Measurements from ENCODE around the gene TSEN2.
A peak's percentile ranks its signal among the peaks of the same experiment; 100 is the strongest.
"Not testable (repeated sequence)": the region's sequence is repeated elsewhere in the genome, so short reads cannot be mapped to it uniquely, and the experiment has no call there.

Gene TSEN2

DNA sequence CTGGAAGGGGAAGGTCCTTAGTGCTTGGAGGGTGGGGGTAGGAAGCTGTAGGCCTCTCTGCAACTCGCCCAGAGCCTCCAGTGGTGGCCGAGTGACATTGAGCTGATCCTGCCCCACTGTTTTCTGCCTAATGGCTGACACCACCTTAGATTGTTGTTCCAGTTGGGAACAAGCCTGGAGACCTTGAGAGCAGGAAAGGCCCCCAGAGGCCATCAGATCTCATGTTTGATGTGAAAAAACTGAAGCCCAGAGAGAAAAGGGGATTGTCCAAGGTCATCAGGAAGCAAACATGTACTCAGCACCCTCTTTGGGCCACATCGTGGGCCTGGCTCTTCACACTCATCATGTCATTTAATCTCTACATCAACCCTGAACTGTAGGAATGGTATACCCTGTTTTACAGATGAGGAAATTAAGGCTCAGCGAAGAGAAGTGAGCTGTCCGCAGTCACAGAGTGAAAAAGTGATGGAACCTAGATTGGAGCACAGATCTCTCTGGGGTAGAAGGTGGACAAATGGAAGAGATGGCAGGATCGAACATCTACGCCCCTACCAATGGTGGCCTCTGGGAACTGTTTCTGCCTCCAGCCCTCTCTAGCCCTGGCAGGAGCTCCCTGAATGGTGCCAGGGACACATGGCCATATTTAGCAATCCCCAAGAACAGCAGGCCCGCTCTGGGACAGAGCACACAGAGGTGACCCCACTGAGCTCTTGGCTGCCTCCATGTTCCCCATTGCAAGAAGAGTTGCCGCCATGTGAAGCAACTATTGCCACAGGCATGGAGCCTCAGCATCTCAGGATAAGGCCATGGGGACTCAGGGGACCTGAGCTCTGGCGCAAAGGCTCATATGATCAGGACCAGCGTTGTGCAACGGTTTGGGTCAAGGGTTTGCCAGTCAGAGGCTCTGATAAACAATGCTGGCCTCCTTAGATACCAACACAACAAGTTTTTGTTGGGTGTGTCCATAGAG is 31.6 kb upstream of the TSEN2 start:
- no peak for DNase-seq

DNA sequence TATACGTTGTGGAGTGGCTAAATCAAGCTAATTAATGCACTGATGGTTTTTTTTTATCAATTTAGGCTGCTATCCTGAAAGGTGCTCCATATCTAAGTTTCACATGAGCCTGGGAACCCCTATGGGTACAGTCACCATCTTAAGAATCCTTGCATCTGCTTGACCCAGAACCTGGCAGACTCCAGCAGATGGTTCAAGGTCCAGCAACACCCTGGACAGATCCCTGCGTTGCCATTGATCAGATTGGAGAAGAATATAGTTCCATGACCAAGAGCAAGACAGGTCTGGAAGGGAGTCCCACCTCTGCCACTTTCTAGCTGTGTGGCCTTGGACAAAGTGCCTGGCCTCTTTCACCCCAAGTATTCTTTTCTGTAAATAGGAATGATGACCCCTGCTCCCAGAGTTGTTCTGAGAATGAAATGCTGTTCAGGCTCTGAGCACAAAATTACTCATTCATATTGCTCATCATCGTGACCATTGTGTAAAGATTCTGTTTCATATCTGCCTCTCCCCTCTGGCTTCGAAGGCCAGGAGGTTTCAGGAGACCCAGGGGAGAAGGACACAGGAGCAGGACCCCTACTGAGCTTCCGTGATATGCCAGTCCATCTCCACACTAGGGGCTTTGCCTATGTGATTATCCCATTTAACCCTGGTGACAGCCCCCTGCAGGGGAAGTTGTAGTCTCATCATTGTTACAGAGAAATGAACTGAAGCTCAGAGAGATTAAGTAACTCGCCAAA is 30.0 kb upstream of the TSEN2 start:
- DNase-seq: no peak

DNA sequence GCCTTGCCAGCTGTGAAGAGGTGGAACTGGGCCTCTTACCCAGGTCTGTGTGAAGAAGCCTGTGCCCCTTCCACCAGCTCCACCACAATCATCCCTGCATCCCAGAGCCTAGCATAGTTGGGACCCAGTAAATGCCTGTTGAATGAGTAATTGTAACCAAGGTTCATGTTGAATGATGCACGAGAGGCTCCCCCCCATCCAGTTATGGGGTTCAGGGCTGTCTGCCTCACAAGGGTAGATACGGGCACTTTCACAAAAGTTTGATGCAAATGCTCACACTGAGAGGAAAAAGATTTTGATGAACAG is 29.5 kb upstream of the TSEN2 start:
- no peak for DNase-seq

DNA sequence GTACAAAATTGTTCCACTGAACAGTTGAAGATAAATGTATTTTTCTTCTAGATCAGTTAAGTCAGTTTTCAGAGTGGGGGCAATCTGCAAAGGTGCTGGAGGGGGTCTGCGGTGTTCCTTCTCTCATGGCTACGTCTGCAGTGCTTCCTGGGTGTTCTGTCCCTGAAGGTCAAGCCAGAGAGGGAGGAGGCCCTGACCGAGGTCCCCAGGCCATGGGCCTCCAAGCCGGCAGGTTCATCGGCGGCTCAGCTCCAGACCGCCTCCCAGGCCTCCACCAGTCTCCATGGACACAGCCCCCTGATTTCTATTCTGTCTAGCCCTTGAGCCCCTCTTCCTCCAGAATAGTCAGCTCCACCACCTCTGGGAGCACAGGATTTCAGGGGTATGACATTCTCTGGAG is 28.5 kb upstream of the TSEN2 start:
- no peak for DNase-seq

DNA sequence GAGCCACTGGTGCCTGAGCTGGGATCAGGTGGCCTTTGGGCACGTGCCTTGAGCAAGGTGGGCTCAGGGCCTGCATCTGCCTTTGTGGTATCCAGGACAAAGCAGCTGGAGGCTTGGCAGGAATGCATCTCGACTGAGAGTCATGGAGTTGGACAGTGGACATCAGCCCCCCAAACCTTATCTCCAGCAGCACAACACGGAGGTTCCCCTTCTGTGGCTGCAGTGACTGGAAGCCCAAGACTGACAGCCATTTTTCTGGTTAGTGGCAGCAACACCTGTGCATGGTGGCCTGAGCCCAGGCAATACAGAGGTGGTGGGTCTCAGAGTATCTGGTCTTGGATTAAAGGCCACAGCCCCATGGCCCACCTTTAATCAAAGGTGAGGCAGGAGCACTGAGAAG is 27.8 kb upstream of the TSEN2 start:
- DNase-seq: no peak

DNA sequence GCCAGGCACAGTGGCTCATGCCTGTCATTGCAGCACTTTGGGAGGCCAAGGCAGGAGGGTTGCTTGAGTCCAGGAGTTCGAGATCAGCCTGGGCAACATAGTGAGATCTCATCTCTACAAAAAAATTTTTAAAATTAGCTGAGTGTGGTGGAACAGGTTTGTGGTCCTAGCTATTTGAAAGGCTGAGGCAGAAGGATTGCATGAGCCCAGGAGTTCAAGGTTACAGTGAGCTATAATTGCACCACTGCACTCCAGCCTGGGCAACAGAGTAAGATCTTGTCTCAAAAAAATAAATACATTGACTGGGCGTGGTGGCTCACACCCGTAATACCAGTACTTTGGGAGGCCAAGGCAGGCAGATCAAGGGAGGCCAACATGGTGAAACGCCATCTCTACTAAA is 26.9 kb upstream of the TSEN2 start:
- not testable (repeated sequence) for DNase-seq

DNA sequence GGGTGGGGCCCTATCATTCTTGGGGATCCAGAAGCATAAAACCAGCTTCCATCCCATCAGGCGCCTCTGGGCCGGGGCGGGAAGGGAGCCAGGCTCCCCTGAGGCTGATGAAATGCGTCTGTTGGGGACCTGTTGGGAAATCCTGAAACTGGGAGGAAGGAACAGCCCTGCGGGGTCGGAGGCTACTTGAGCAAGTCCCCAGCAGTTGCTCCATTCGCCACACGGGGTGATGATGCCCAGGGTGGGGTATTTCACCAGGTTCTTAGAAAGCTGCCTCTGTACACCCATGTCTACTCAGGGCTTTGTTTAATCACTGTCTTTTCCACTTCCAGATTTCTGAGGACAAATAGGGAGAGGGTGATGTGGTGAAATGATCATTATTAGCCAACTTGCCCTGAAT is 25.4 kb upstream of the TSEN2 start:
- DNase-seq: peak; percentile 53

DNA sequence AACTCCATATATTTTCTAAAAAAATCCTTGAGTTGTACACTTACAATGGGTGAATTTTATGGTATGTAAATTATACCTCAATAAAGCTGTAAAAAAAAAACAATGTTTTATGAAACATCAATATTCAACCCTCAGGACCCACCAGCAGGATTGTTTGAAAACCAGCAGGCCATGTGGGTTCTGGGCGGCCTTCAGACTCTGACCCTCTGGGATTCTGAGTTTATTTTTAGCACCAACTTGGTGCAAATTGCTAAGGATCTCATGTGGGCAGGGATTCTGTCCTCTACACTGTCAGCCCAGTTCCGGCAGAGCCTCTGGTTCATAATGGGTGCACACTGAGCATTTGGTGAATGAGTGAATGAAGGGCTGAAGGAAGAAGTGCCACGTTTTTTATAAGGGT is 24.2 kb upstream of the TSEN2 start:
- DNase-seq: no peak

DNA sequence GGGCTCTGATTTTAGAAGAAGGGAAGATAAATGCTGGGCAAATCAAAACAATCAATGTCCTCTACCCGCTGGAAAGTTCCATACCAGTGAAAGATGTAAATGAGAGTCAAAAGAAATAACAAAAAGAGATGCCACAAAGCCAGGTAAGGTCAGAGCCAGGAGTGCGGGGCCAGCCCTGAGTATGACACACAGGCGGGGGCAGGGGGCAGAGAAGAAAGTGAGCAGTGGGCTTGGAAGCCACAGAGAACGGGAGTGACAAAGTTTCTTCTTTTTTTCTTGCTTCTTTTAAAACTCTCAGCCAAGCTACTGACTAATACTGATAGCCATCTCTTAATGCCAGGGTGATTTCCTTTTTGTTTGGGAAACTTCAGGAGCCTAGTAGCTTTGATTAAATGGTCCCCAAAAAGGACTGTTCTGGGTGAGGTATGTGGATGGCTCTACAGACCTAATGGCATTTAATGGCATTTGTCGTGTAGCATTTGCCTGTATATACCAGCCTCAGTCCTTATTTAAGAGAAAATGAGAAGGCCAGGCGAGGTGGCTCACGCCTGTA is 23.1 kb upstream of the TSEN2 start:
- no peak for DNase-seq

DNA sequence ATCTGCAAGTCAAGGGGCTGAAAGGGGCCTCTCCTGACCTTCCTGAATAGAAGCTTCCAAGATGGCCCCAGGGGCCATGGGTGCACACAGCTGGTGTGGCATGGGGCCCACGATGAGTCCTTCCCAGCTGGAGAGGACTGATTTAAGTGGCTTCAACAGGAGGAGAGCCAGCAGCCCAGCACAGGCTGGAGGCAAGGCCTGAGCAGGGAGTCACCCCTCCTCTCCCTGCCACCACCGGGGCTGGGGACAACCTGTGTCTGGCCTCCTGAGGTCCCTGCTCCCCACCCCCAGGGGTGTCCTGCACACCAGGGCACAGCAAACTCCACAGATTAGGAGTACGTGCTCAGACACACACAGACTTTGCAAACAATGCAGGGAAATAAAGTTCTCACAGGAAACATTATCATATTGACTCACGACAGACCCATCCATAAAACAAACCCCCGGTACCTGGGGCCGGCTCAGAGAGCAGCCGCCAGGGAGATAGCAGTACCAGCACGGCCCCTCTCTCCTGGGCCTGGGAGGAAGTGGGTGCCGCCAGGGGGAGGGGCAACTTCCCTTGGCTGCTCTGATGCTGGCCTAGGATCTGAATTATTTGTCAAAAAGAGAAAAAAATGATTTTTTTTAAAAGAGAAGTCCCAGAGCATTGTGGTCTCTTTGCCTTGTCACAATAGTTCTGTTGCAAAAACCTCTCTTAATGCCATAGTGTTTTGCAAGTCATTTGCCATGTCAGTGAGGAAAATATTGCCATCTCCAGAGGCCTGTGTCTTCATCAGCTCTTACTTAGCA is 21.9 kb upstream of the TSEN2 start:
- peak; percentile 29 for DNase-seq

DNA sequence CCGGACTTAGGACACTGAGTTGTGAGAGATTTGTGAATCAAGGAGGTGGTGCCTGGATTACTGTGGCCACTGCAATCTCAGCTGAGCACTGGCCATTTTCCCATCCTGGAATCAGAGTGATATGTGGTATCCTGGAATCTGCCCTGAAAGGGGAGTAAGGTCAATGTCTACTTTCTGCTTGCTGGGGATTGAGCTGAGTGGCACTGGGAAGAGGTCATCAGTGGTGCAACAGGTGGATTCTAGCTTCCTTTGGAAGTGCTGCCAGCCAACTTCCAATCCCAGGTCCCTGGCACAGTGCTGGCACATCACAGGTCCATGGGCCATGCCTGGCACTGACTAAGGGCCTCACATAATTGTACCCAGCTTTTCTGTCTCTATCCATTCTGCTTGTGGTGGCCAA is 20.6 kb upstream of the TSEN2 start:
- no peak for DNase-seq

DNA sequence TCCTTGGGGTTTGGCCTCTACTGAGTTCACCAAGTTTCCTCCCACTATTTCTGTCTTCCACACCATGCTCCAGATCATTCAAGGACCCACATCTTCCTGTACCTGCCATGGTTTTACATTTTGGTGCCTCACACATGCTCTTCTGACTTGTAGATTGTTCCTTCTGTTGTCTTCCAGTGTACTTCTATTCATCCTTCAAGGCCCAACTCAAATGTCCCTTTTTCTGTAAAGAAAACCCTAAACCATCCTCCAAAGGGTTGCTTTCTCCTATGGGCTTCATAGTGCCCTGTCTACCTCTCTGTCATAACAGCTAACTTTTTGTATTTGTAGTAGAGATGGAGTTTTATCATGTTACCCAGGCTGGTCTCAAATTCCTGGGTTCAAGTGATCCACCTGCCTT is 20.1 kb upstream of the TSEN2 start:
- no peak for DNase-seq

DNA sequence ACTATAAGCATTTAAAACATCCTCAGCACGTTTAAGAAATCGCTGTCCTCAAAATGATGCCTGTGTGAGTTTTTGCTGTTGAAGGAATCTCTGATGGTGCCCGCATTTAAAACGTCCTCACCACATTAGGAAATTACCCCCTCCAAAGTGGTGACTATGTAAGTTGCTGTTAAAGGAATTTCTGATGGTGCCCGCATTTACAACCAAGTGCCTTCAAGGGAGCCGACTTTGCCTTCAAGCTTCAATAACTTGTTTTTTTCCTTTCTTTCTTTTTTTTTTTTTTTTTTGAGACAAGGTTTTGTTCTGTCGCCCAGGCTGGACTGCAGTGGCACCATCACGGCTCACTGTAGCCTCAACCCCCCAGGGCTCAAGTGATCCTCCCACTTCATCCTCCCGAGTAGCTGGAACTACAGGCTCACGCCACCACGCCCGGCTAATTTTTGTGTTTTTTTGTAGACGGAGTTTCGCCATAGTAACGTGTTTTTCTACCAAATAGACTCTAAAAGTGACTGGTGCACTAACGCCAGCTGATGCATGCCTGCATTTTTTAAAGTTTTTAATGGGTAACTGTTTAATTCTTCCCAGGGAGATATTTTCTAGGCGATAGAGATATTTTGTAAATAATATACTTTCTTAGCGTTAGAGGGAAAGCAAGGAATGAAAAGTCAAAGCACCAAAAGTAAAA is 19.0 kb upstream of the TSEN2 start:
- DNase-seq: no peak

DNA sequence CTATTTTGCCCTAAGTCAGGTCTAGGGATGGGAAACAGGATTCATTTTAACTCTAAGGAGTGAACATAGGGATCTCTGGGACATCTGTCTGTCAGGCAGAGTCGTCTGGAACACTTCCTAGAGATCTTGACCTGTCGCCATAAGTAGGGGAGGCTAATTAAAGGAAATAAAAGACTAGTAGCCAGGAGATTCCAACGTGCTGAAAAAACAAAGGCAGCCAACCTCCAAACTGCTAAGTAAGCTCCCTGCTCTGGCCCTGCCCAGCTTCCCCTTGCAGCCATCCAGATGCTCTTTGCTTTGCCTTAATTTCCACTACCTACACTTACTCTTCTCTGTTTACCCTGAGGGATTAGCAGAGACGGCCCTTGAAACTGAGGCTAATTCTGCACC is 18.4 kb upstream of the TSEN2 start:
- DNase-seq: no peak

DNA sequence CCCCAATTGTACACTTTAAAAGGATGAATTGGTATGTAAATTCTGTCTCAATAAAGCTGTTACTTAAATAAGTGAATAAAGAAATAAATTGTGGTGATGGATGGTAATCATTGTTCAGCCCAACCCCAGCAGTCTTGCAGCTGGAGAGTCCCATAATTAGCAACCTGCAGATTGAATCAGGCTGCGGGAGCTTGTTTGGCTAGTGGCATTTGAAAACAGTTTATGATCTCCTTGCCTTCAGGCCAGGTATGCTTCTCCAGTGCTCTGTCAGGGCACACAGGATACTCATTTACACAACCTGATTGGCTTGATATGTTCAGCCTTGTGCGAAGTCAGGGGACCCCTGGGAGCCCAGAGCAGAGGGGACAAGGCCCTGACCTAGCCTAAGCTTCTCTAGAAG is 16.5 kb upstream of the TSEN2 start:
- no peak for DNase-seq

DNA sequence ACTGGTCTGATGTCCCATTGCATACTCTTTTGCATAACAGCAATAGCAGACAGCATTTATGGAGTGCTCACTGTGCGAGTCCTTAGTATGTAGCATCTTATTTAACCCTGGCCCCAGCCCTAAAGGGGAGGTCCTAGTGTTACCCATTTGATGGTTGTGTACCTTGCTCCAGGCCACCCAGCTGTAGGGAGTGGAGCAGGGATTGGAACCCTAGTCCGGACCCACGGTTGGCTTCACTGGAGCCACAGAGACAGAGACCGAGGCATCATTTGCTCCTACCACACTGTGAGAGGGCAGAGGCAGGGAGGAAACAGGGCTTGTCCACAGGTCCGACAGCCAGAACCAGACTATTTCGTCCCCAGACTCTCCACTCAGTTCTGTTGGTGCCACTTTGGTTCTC is 16.0 kb upstream of the TSEN2 start:
- DNase-seq: no peak

DNA sequence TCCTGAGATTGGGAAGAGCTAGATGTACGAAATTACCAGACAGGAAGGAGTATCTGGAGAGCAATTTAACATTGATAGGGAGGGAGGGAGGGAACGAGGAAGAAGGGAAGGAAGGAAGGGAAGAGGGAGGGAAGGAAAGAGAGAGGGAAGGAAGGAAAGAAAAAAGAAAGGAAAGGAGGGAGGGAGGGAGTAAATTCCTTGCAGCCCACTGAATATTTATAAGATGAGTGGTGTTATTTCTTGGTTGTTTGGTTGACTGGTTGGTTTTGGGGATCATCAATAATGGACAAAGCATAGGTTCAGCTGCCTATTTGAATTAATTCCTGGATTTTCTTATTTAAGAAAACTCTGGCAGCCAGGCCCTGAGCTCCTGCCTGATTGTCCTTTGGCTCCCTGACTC is 15.5 kb upstream of the TSEN2 start:
- DNase-seq: no peak

DNA sequence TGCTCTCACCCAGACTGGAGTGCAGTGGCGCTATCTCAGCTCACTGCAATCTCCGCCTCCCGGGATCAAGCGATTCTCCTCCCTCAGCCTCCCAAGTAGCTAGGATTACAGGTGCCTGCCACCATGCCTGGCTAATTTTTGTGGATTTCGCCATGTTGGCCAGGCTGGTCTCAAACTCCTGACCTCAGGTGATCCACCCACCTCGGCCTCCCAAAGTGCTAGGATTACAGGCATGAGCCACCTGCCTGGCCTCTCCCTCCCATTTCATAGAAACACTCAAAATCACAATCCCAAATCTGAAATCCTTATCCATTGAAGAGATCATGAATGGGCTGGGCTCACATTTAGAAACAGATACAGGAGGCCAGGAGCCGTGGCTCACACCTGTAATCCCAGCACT is 15.1 kb upstream of the TSEN2 start:
- DNase-seq: not testable (repeated sequence)

DNA sequence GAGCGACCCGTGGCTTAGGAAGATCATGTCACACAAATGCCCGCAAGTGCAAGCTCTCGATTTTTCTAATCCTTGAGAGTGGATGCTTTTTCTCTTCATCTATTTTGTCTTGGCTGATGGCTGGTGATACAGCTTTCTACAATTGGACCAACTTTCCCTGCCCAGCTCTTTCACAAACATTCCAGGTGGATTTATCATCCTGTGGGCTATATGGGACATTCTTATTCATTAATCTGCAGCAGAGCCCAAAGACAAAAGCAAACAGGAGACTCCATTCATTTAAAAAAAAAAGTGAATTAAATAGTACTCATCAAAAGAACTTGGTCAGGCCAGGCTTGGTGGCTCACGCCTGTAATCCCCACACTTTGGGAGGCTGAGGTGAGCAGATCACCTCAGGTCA is 14.2 kb upstream of the TSEN2 start:
- no peak for DNase-seq

DNA sequence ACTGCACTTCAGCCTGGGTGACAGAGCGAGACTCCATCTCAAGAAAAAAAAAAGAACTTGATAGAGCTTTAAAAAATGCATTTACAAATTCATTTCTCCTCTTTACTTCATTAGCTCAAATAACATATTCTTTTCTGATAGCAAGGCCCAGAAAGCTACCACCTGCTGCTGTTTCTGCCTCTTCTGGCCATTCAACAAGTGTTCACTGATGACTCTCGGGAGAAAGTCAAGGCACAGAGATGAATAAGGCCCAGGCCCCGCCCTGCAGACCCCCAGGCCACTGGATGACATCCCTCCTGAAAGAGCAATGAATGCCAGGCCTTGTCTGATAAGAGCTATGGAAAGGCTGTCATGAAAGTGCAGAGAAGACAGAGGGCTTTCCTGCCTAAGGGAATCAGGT is 13.6 kb upstream of the TSEN2 start:
- DNase-seq: no peak

DNA sequence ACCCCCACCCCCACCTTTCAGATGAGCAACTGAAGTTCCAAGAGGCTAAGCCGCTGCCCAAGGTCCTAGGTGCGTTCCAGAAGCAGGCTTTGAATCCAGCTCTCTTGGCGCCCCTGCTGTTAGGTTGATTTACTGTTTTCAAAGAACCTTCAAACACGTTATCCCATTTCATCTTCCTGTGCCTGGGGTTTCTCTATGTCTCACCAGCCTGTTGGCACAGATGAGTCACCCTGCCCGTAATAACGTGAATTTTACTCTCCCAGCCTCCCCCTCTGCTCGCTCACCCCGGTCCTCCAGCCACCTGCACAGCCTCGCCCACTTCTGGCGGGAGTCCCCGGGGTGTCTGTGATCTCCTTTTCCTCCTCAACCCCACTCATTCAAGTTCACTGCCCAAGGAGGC is 13.0 kb upstream of the TSEN2 start:
- DNase-seq: no peak

DNA sequence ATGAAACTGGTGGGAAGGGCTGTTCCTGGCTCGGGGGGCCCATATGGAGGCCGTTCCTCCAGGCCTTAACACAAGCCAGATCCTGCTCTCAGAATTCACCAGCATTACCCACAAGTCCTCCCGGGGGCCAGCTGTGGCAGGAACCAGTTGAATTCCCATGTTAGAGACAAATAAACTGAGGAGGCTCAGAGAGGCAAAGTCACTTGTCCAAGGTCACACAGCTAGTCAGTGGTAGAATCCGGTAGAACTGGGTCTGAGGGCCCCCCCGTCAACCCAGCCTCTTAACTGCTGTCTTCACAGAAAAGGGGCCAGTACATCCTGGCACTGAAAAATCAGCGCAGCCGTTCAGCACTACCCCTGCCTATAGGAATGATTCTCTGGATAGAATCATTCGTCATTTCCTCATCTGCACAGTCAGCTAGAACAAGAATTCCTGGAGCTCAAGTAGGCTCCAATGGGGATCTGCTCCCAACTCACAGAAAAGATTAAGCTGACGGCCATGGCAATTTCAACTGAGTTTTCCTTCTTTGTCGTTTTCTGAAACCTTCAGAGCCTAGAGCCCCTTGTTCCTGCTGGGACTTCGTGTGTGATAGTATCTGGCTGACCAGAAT is 12.2 kb upstream of the TSEN2 start:
- no peak for DNase-seq
